Stomach (tissue), 4 donors: Measurements from ENCODE around the gene SNX9.

Experiments used
- POLR2A ChIP-seq, 4 donors: fragments of 450-650 bp; IDR thresholded peaks; one replicate each; pipeline ENCODE4 v1.6.1; 2016; ENCODE audit warnings: antibody characterized with exemption in 4 of 4, control low read depth in 2 of 4, mild to moderate bottlenecking in 1 of 4, moderate library complexity in 1 of 4
- TF ChIP-seq, protein P1 (sequence below), 7 experiments: fragments of 450-650 bp in 4 of 7; fragments of 200-600 bp in 3 of 7; sonication (generic) in 3 of 7; IDR thresholded peaks; one replicate each; pipeline ENCODE4 v1.5.1; 2016 to 2019; ENCODE audit warnings: antibody characterized with exemption in 7 of 7, control low read depth in 2 of 7, mild to moderate bottlenecking in 1 of 7

GRCh38 chr6:157961832-157962575 lies 139.0 kb downstream of the SNX9 start:
- no peak for TF ChIP-seq POLR2A (IDR thresholded peaks at IDR 0.05)
- TF ChIP-seq, protein P1, sequence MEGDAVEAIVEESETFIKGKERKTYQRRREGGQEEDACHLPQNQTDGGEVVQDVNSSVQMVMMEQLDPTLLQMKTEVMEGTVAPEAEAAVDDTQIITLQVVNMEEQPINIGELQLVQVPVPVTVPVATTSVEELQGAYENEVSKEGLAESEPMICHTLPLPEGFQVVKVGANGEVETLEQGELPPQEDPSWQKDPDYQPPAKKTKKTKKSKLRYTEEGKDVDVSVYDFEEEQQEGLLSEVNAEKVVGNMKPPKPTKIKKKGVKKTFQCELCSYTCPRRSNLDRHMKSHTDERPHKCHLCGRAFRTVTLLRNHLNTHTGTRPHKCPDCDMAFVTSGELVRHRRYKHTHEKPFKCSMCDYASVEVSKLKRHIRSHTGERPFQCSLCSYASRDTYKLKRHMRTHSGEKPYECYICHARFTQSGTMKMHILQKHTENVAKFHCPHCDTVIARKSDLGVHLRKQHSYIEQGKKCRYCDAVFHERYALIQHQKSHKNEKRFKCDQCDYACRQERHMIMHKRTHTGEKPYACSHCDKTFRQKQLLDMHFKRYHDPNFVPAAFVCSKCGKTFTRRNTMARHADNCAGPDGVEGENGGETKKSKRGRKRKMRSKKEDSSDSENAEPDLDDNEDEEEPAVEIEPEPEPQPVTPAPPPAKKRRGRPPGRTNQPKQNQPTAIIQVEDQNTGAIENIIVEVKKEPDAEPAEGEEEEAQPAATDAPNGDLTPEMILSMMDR (IDR thresholded peaks at IDR 0.05) = no peak
